MCF 10A (cell line): ENCODE results near the gene TMPRSS9. TPM values are rescaled to one million over a fixed set of nuclear protein-coding genes. Genes with fewer than 3 reads are reported as not detected.
A peak's percentile ranks its signal among the peaks of the same experiment; 100 is the strongest.

Experiments used
- BruUV-seq: library from RNA; stranded (reverse); fragments of 400-500 nt; replicated peaks from 2 replicates; lab custom pipeline; 2021; lab: Mats Ljungman, UMichigan
- CTCF ChIA-PET: fragments of 300-600 bp; sonication (Branson Sonifier 250); formaldehyde crosslinking; extraction: SDS; loops from one replicate; lab custom pipeline; 2021; ENCODE audit warnings: antibody characterized with exemption, inconsistent platforms; lab: Yijun Ruan, JAX
- POLR2A ChIA-PET: fragments of 300-600, 350-650 bp; sonication (Branson Sonifier 250); formaldehyde crosslinking; extraction: SDS; loops from one replicate; lab custom pipeline; 2020; ENCODE audit warnings: antibody characterized with exemption, inconsistent platforms; lab: Yijun Ruan, JAX
- DNase-seq: peaks from one replicate; pipeline ENCODE4 v3.0.0-alpha.2; 2018; ENCODE audit not compliant: unreplicated experiment
- H3K27ac Mint-ChIP-seq: one replicate; pipeline ENCODE4 v1.8.0; 2022; ENCODE audit warnings: mild to moderate bottlenecking, low read depth, mixed read lengths; ENCODE audit not compliant: unreplicated experiment
- H3K27me3 Mint-ChIP-seq: one replicate; pipeline ENCODE4 v1.8.0; 2022; ENCODE audit warnings: mixed read lengths; ENCODE audit not compliant: insufficient read depth, unreplicated experiment
- H3K36me3 Mint-ChIP-seq: one replicate; pipeline ENCODE4 v1.8.0; 2022; ENCODE audit warnings: mild to moderate bottlenecking, moderate library complexity, mixed read lengths; ENCODE audit not compliant: insufficient read depth, unreplicated experiment
- H3K4me1 Mint-ChIP-seq: one replicate; pipeline ENCODE4 v1.8.0; 2022; ENCODE audit warnings: mixed read lengths; ENCODE audit not compliant: insufficient read depth, unreplicated experiment
- H3K4me3 Mint-ChIP-seq: one replicate; pipeline ENCODE4 v1.8.0; 2022; ENCODE audit warnings: mild to moderate bottlenecking, moderate library complexity, mixed read lengths; ENCODE audit not compliant: unreplicated experiment
- H3K9me3 Mint-ChIP-seq: one replicate; pipeline ENCODE4 v1.8.0; 2022; ENCODE audit warnings: mixed read lengths; ENCODE audit not compliant: unreplicated experiment
- CTCF ChIP-seq: fragments of 200-600 bp; IDR thresholded peaks from one replicate; pipeline ENCODE4 v1.8.0; 2022; ENCODE audit warnings: antibody characterized with exemption, mild to moderate bottlenecking; ENCODE audit not compliant: unreplicated experiment
- intact Hi-C: fragments of 100-400 bp; cut with micrococcal nuclease; formaldehyde crosslinking; loops from 2 replicates; pipeline ENCODE4 v1.14.1; 2022
- total RNA-seq: library from RNA; stranded (reverse); gene quantifications from 2 replicates; pipeline ENCODE4 v1.2.3, GENCODE V29; 2022

Gene TMPRSS9
- total RNA-seq, 1 experiment from 2014 or later, result not detected

- TF ChIP-seq CTCF, result no peak
- no peak for DNase-seq
- no peaks in the 10 kb centered on the region for H3K27me3 Mint-ChIP-seq
- CTCF ChIA-PET, result interaction anchor here (0.5 to 1.7 kb wide), 3 partner anchors 10 to 225 kb away, joined by 4 to 10 read pairs (median 4); no protein-coding TSS in a partner anchor
- peaks cover 6% of the 10 kb centered on the region for H3K36me3 Mint-ChIP-seq
- H3K27ac Mint-ChIP-seq, result no peak overlapping the region
- H3K4me3 Mint-ChIP-seq, result no peak overlapping the region
- no TSS peak for BruUV-seq
- POLR2A ChIA-PET, result no interaction called here
- H3K9me3 Mint-ChIP-seq, result peaks cover 16% of the 10 kb centered on the region
- H3K4me1 Mint-ChIP-seq, result peaks cover 6% of the 10 kb centered on the region
- intact Hi-C loops, result no loop called here
Measured at GRCh38 chr19:2381148-2381820, 21.2 kb downstream of the TMPRSS9 start.

- no peak for TF ChIP-seq CTCF
- ChIA-PET POLR2A (no interaction called here), CTCF (interaction anchor here (2.5 kb wide), 1 partner anchor 10 kb away, joined by 12 read pairs; no protein-coding TSS in a partner anchor)
- BruUV-seq, result no TSS peak
- peaks cover 16% of the 10 kb centered on the region for H3K9me3 Mint-ChIP-seq
- peaks cover 6% of the 10 kb centered on the region for H3K36me3 Mint-ChIP-seq
- no peaks in the 10 kb centered on the region for H3K27me3 Mint-ChIP-seq
- peaks cover 11% of the 10 kb centered on the region for H3K4me1 Mint-ChIP-seq
- H3K27ac Mint-ChIP-seq, result no peak overlapping the region
- no peak for DNase-seq
- H3K4me3 Mint-ChIP-seq, result no peak overlapping the region
- intact Hi-C loops, result no loop called here
Measured at GRCh38 chr19:2382530-2383222, 22.6 kb downstream of the TMPRSS9 start.

- no TSS peak for BruUV-seq
- peak overlapping the region; percentile 55 for H3K27ac Mint-ChIP-seq
Measured at GRCh38 chr19:2385053-2385721, 25.1 kb downstream of the TMPRSS9 start.

More at GRCh38 chr19:2385053-2385721, 25.1 kb downstream of the TMPRSS9 start:
- H3K9me3 Mint-ChIP-seq, result no peaks in the 10 kb centered on the region
- no peak for TF ChIP-seq CTCF
- ChIA-PET POLR2A (interaction anchor here (0.5 to 2.2 kb wide), 7 partner anchors 43 to 369 kb away, joined by 3 to 8 read pairs (median 3); partner anchors contain the start of genes GADD45B, LSM7, PLEKHJ1 and SPPL2B), CTCF (interaction anchor here (0.6 kb wide), 1 partner anchor 389 kb away, joined by 3 read pairs; no protein-coding TSS in a partner anchor)
- peaks cover 13% of the 10 kb centered on the region for H3K4me1 Mint-ChIP-seq
- peak; percentile 96 for DNase-seq
- intact Hi-C loops, result no loop called here
- peak overlapping the region; percentile 62 for H3K4me3 Mint-ChIP-seq
- H3K27me3 Mint-ChIP-seq, result no peaks in the 10 kb centered on the region
- no peaks in the 10 kb centered on the region for H3K36me3 Mint-ChIP-seq
